NCI-H748 treated with DMSO at 0.1 percent for 48 hours (cell line): Measurements from ENCODE around the gene RAET1E.
"Not testable (repeated sequence)": the region's sequence is repeated elsewhere in the genome, so short reads cannot be mapped to it uniquely, and the experiment has no call there.

Experiments
- DNase-seq: peaks from one replicate; lab custom pipeline; 2025; lab: John Stamatoyannopoulos, UW

RAET1E gene

GRCh38 chr6:149890629-149891045, 7.3 kb downstream of the RAET1E start:
- no peak for DNase-seq

GRCh38 chr6:149889326-149889725, 8.6 kb downstream of the RAET1E start:
- DNase-seq = no peak

- DNase-seq = no peak
Observed at GRCh38 chr6:149888659-149889058, 9.3 kb downstream of the RAET1E start.

DNA sequence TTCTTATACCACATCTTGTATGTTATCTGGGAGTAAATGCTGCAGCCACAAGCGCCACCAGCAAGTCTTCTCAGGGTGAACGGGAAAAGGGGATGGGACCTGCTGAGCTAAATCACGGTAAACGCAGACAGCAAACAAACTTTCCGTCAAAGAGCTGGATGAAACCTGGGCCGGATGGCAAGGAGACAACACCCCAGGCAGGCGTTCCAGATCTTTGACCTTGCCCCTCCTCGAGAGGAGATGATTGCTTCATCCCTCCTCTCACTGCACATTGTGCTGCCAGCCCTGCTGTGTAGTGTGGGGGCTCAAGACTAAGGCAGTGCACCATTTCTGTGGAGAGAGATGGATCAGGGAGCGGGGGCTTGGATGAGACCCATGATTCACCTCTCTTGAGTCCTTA, 9.8 kb downstream of the RAET1E start:
- DNase-seq = no peak

- DNase-seq = no peak
Observed at GRCh38 chr6:149887343-149887742, 10.6 kb downstream of the RAET1E start.

DNA sequence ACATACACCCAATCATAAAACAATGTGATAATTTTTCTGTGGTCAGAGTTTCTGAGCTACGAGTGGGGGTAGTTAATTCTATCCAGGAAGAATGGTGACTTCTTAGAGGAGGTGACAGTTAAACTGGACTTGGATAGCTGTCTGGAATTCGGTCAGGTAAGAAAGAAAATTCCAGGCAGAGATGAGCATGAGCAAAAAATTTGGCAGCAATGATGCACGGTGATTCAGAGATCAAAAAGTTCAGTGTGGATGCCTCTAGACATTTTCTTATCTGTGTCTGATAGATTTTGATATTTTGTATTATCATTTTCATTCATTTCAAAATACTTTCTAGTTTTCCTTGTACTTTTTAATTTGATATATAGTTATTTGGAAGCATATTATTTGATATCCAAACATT, 12.0 kb downstream of the RAET1E start:
- DNase-seq = no peak

DNA sequence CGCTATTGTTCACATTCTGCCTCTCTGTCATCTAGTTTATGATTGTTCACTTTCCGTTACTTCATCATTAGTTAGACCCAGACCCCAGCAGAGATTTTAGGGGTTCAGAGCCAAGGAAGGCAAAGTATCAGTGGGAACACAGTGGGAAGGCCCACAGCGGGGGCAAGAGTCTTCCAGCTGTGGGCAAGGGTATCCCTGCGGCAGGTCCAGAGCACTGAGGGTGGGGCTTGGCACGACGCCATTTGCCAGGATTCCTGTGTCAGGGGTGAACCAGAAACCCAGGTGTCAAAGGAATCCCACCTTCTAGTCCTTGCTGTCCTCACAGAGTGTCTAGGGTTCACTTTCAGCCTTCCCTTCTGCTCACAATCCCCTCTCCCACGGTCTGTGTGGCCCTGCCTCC, 13.3 kb downstream of the RAET1E start:
- no peak for DNase-seq

DNA sequence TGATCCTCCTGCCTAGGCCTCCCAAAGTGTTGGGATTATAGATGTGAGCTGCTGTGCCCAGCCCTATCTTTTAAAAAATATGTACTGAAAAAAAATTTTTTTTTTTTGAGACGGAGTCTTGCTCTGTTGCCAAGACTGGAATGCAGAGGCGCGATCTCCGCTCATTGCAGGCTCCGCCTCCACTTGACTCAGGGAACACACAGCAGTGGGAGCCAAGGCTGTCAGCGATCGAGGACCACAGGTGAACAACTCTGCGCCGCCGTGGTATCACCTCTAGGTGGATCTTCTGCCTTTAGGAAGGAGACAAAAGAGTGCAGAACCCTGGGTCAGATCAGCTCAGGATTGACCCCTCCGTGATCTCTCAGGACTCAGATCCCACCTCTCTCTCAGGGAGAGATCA, 13.7 kb downstream of the RAET1E start:
- DNase-seq = no peak

- no peak for DNase-seq
Observed at GRCh38 chr6:149881860-149882259, 16.1 kb downstream of the RAET1E start.

DNA sequence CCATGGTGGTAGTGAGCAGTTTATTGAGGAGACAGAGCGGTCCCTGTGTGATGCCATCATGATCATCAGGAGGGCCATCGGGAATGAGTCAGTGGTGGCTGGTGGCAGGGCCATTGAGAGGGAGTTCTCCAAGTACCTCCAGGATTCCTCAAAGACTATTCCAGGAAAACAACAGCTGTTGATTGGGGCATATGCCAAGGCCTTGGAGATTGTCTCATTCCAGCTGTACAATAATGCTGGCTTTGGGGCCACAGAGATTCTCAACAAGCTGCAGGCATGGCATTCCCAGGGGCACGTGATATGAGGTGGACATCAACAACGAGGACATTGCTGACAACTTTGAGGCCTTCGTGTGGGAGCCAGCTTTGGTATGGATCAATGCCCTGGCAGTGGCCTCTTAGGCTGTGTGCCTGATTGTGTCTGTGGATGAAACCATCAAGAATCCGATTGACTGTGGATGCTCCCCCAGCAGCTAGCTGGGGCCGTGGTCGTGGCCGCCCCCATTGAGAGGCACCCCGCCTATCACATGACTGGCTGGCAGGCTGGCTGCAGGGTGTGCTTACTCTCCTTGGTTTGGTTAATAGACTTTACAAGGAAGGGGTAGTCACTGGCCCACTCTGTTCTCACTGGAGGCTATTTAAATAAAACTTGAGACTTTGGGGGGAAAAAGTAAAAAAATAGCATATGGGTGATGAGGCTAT, 16.7 kb downstream of the RAET1E start:
- no peak for DNase-seq

GRCh38 chr6:149877659-149878058, 20.3 kb downstream of the RAET1E start:
- no peak for DNase-seq

DNA sequence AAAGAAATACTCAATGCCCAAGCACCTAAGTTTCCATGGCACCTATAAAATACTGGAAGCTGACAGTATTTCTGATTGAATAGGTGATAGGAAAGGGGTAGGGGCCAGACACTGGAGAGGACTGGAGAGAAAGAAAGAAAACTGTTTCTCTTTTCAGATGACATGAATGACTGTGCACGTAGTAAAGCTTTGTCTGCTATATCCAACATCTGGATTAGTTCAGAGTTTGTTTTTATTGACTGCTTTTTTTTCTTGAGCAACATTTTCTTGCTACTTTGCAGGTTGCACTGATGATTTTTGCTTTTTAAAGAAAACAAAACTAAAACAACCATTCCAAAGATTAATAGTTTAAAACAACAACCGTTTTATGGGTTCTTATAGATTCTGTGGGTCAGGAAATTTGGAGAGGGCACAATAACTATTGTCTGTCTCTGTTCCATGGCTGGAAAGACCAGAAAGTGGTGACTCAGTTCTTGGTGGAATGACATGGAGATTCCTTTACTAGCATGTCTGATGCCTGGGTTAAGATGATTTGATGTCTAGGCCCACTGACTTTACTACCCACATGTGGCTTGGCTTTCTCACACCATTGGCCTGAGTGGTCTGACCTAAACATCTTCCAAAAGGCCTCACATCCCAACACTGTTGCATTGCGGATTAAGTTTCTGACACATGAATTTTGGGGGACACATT, 21.5 kb downstream of the RAET1E start:
- DNase-seq = no peak

- DNase-seq = no peak
Observed at GRCh38 chr6:149872233-149872632, 25.7 kb downstream of the RAET1E start.

DNA sequence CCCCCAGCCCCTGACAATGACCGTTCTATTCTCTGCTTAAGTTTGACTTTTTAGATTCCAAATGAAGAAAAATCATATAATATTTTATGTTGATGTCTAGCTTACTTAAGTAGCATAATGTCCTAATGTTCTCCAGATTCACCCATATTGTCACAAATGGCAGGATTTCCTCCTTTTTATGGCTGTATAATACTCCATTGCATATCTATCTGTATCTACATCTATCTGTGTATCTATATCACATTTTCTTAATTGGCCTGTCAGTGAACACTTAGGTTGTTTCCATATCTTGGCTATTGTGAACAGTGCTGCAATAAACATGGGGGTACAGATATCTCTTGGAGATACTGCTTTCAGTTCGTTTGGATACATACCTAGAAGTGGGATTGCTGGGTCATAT, 26.7 kb downstream of the RAET1E start:
- DNase-seq = no peak

DNA sequence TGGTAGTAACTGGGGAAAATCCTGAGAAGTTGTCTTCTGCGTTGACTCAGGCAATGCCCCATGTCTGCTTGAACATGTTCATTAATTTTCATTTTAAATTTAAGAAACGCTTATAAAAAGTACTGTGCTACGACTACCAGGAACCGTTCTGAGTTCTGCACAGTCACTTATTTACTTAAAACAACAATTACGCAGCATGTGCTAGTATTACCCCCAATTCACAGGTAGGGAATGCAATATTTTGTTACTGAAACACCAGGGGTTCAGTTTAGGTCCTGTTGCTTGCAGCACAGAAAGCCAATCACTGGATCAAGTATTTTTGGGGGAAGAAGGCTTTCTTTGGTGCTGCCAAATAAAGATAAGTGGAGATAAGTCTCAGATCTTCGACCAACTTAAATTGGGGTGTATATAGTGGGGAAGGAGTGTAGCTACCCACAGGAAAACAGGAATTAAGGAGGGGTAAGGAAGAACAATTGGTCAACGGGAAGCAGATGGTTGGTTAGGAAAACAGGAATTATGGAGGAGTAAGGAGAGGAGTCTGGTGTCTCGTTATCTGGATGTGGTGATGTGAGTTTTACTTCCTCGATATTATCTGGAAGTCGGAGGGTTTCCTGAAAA, 28.5 kb downstream of the RAET1E start:
- no peak for DNase-seq

- no peak for DNase-seq
Observed at GRCh38 chr6:149867876-149868640, 29.9 kb downstream of the RAET1E start.

GRCh38 chr6:149864578-149865535, 33.1 kb downstream of the RAET1E start:
- peak; percentile 76 for DNase-seq

- peak; percentile 67 for DNase-seq
Observed at GRCh38 chr6:149863698-149864577, 34.0 kb downstream of the RAET1E start, which contains the start of gene LRP11. LRP11 (minus strand) TSS chr6:149864359; CDS start chr6:149864020, 339 bp downstream.

- DNase-seq = peak; percentile 31
Observed at GRCh38 chr6:149862922-149863697, 34.8 kb downstream of the RAET1E start.

DNA sequence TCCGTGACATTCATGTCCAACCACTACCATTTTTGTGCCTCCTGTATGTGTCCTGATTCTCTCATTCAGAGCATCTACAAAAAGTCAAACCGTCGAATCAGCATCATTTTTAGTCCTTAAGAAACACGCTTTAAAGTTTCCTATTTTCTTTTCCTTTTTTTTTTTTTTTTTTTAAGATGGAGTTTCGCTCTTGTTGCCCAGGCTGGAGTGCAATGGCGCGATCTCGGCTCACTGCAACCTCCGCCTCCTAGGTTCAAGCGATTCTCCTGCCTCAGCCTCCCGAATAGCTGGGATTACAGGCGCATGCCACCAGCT, 35.5 kb downstream of the RAET1E start:
- not testable (repeated sequence) for DNase-seq
